EH (cell line): ENCODE results near the gene RAVER1.
"Not testable (repeated sequence)": the region's sequence is repeated elsewhere in the genome, so short reads cannot be mapped to it uniquely, and the experiment has no call there.

Experiments
- DNase-seq: peaks from one replicate; pipeline ENCODE4 v3.0.0-alpha.2; 2015; ENCODE audit warnings: low read depth

The RAVER1 gene

DNA sequence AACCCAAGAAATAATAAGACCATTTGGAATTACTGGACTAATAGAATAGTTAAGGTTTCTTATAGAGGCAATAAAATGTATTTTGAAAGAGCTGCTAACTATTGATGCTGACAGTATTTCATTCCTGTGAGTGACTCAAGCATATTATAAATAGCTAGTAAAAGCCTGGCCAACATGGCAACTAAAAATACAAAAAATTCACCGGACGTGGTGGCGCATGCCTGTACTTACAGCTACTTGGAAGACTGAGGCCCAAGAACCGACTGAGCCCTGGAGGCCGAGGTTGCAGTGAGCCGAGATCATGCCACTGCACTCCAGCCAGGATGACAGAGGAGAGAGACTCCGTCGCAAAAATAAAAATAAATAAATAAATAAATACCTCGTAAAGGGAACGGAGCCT lies 11.5 kb upstream of the RAVER1 start:
- peak; percentile 87 for DNase-seq

DNA sequence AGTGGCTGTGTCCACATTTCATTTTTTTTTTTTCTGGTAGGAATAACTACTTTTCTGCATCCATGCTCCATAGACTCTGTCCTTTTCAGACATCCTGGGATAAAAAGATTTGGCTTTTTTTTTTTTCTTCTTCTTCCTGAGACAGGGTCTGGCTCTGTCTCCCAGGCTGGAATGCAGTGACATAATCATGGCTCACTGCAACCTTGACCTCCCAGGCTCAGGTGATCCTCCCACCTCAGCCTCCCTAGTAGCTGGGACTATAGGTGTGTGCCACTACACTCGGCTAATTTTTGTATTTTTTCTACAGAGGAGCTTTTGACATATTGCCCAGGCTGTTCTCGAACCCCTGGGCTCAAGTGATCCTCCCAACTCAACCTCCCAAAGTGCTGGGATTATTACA lies 10.2 kb upstream of the RAVER1 start:
- DNase-seq = peak; percentile 5

DNA sequence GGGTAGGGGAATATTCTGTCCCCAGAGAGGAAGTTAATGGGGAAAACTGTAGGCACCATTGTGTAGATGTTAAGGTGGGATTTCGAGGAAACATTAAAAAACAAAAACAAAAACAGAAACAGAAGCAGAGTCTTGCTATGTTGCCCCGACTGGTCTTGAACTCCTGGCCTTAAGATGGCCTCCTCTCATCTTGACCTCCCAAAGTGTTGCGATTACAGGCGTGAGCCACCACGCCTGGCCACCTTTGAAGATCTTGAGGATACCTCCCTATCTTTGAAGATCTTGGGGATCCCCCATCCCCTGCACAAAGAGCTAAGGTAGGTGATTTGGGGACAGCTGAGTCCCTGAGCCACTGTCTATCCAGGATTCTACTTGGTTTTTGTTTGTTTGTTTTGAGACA lies 6.6 kb upstream of the RAVER1 start:
- DNase-seq = no peak

DNA sequence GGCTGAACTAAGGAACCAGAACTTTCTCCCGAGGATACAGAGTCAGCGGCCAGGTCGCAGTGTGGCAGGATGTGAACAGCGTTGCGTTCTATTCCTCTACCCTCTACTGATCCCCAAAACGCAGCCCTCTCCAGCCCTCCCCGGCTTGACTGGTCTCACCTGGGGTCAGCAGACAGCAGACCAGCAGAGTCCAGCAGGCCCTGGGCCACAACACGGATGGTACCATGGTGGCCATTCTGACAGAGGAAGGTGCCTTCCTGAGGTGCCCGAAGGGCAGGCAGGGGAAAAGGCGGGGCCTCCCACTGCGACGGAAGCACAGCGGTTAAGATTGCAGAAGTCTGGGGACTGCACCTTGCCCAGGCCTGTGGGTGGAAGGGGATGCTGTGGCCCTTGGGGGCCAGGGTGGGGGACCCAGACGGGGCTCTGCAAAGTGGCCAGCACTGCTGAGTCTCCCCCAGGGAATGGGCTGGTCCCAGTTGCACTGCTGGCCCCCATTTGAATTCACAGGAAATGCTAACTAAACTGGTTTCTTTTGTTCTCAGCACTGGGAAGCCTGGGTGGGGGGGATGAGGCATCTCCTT lies 6.1 kb upstream of the RAVER1 start, which contains the start of gene ICAM3:
TSS of gene ICAM3 (minus strand) at position 245 of the 581 bp plus-strand sequence. CDS start at position 235, 10 bp downstream.
- DNase-seq = no peak

DNA sequence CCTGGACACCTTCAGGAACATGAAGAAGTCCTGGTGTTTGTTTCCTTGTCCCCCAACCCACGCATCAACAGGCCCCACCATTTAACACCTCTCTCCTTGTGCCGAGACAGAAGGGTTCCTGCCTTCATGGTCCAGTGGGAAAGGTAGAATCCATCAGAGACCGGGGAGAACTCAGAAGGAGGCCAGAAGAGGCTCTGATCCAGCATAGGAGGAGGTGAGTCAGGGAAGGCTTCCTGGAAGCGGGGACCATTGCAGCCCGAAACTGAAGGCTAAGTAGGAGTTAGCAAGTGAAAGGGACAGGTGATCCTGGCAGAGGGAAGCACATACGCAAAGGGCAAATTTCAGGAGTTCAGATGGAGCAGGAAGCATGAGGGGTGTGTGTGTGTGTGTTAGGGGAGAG lies 5.6 kb upstream of the RAVER1 start:
- DNase-seq = no peak

DNA sequence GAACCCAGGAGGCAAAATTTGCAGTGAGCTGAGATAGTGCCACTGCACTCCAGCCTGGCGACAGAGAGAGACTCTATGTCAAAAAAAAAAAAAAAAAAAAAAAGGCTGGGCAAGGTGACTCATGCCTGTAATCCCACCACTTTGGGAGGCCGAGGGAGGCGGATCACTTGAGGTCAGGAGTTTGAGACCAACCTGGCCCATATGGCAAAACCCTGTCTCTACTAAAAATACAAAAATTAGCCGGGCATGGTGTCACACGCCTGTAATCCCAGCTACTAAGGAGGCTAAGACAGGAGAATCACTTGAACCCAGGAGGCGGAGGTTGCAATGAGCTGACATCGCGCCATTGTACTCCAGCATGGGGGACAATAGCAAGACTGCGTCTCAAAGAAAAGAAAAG lies 3.4 kb upstream of the RAVER1 start:
- DNase-seq = not testable (repeated sequence)

DNA sequence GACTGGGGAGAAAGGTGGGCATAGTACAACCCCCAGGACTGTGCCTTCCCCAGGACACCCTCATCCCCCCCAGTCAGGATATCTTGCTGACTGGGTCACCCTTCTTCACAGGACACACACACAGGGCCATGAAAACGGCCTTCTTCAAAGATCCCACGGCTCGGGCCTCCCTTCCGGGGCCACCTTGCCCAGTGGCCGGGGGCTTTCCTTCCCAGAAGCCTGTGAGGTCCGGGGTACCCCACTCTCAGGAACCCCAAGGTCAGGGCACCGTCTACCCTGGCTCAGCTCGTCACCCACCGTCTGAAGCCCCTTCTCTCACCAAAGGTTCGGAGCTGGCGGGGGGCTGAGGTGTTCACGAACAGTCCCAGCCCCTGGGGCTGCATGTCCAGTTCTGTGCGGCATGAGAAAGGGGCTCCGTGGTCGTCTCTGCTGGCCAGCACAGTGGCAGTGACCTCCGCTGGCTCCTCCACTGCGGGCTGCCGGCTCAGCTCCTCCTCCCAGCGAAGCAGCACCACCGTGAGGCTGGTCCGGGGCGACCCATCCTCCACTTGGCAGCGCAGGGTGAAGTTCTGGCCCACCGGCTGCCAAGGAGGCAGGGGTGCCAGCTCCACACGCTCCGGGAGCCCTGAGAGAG lies 2.1 kb upstream of the RAVER1 start:
- no peak for DNase-seq

DNA sequence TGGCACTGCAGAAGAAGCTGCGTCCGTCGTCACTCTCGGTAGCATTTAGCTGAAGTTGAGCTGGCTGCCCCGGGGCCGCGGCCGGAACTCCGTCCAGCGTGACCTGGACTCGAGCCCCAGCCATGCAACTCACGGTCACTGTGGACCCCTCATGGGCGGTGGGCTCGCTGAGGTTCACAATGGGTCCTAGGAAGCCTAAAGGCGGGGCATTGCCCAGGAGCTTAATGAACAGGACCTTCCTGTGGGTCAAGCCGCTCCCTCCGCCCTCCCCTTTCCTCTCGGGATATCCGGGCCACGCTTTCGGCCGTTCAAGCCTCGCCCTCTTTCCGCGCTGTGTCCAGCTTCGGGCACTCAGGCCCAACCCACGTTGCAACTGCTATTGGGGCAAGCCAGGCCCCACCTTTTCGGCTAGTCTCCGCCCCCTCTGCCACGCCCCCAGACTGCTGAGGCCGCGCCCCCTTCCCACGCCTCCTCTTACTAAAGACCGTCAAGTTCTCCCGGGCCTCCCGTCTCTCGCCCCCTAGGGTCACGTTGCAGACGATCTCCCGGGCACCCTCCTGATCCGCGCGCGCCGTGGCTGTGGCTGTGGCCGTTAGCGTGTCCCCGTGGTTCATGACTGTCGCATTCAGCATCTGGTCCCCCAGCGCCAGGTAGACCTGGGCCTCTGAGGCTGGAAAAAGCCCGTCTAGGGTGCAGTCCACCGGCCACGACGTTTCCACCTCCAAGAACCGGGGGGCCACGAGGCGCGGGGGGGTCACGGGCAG lies 1.4 kb upstream of the RAVER1 start:
- DNase-seq = peak; percentile 97

DNA sequence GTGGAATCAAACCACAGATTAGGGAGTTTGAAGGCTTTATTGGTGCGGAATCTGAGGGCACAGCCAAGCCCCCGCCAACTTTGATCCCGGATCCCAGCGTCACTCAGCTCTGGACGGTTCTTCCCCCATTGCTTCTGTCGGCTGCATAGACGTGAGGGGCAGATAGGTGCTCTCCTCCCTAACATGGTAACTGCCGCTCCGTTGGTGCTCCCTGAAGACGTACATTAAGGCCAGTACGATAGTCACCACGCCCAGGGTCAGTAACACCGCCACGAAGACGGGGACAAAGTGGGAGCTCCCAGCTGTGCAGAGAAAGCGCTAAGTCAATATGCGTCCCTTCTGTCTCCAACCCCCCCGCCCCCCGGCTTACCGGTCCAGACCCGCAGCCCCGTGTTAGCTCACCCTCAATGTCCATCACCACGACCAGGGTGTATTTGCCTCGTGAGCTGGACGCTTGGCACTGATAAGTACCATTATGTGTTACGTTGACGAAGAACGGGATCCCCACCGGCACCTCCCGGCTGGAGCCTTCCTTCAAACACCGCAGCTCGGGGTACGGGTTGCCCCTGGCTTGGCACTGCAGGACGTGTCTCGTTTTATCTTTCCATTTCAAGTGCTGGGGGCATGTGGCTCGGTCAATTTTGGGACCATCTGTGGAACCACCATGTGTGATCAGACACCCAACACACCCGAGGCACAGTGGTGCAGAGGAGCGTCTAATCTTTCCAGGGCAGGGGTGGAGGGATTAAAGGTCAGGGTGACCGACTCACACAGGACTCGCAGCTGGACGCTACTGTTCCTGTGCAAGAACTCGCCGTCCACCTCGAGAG lies 644 bp upstream of the RAVER1 start:
- DNase-seq = peak; percentile 13

DNA sequence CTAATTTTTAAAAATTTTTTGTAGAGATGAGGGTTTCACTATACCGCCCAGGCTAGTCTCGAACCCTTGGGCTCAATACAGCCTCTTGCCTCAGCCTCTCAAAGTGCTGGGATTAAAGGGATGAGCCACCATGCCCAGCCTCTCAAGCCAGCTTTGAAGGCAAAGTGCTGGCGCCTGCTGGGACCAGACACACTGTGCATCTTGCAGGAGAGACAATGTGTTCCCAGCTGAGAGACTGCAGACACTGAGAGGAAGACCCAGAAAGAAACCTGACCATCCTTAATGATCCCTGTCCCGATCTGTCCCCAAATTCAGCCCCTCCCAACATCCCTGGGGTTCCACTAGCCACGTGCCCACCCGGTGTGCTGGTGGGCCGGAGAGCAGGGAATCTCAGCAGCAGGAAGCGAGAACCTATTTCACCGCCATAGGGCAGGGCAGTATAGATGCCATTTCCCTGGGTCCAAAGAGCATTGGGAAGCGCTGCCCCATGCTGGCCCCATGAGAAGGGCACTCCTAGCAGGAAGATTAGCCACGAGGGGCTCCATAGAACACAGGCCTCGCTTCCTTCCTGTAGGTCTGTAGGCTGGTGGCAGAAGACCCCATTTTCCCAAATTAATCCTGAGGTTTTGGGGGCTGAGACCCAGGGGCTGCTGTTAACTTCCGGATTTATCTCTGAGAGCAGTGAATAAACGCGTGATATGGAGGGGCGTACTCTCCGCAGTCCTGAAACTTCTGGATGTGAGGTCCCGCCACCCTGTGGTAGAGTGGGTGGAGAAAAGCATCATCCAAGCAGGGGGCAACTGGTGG lies 968 bp downstream of the RAVER1 start:
- no peak for DNase-seq

DNA sequence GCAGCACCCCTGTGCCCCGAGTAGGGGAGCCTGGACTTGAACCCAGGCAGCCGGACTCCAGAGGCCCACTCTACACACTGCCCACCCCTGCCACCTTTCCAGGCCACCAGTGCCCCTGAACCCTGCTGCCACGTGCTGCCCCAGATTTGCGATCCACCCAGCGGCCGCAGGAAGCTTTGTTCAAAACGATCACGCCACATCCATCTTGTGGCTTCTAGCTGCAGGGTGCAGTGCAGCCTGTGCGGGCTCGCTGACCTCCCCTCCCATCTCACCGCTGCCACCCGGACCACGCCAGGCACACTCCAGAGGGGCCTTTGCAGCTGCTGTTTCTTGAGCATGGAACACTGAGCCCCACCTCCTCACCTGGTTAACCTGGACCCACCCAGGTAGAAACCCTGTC lies 3.8 kb downstream of the RAVER1 start:
- no peak for DNase-seq

DNA sequence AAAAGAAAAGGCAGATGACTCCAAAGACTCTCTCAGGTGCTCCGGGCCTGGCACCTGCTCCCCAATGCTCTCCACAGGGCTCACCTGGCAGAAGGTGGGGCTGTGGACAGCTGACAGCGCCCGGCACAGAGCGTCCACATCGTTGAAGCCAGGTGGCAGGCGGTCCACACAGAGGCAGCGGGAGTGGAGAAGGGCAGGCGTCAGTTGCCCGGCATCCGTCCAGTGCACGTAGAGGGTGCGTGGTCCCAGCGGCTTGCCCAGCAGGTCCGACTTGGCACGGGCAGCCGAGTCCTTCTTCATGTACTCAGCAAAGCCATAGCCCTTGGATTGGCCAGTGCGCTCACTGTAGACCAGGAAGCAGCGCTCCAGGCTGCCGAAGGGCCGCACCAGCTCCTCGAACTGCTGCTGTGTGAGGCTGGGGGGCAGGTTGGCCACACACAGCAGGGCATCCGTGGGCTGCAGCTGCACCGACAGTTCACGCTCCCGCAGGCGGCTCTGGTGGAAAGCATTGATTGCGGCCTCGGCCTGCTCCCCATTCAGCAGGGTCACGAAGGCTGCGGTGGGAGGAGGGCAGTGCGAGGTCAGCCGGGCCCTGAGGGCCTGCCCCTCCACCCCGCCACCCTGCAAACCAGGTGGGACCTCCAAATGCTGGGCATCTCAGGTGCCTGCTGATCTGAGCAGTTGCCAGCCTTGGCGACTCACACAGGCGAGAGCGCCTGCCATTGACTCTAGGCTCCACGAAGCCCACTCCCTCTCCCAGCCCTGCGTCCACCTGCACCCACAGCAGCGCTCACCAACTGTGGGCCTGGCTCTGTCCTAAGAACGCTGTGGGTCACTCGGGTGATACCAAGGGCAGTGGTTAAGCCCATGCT lies 4.5 kb downstream of the RAVER1 start:
- DNase-seq = no peak

DNA sequence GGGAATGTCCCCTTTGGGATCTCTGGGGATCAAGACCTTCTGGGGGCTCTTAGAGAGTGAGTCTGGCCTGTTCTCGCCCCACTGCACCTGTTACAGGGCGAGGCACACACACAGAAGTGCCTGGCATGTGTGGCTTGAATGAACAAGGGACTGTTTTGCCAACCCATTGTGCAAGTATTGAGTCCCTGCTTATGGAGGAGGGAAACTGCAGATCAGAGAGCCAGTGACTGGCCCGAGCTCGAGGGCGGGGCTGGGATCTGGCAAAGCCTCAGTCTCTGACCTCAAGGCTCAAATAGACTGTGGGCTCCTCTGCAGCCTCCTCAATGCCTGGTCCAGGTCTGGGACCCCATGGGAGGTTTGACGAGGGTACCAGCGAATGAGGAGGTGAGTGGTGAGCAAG lies 5.5 kb downstream of the RAVER1 start:
- DNase-seq = no peak

DNA sequence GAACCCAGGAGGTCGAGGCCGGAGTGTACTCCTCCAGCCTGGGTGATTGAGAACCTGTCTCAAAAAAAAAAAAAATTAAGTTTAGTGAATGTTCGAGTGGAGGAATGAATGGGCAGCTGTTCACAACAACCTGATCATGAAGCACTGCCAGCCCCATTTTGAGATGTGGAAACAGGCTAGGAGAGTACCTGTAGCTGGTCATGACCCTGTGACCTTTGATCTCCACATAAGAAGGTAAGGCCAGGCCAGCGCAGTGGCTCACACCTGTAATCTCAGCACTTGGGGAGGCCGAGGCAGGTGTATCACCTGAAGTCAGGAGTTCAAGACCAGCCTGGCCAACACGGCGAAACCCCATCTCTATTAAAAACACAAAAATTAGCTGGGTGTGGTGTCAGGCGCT lies 7.6 kb downstream of the RAVER1 start:
- no peak for DNase-seq

DNA sequence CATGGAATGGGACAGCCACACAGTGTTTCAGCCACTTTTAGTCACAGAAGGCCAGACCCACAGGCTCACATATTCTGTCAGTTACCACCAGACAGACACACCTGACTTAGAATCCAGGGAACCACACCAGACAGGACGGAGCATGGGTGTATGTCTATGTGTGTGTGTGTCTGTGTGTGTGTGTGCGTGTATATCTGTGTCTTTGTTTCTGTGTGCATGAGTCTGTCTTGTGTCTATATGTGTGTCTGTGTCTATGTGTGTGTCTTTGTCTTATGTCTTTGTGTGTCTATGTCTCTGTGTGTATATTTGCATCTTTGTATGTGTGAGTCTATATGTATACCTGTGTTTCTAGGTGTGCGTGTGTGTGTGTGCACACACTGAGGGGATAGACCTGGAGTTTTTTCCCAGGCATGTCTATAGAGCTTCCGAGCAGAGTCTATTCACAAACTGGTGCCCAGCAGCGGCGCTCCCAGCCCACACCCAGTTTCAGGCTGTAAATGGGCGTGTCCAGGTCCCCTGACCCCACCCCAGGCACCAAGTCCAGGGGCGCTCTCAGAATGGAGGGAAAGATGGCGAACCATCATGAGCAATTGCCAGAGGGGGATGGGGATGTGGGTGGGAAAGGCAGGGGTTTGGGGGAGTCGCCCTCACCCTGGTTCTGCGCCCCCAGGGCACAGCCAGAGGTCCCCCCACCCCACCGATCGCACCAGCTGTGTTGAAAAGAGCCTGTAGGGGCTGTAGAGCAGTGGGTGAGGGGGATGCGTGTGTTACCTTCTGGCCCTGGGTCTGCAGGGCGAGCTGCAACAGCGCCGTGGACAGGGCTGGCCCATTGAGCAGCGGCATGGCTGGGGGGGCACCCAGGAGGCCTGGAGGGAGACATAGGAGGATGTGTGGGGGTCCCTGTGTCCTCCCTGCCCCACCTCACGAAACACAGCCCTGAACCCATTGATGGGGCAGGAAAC lies 11.2 kb downstream of the RAVER1 start:
- DNase-seq = no peak

DNA sequence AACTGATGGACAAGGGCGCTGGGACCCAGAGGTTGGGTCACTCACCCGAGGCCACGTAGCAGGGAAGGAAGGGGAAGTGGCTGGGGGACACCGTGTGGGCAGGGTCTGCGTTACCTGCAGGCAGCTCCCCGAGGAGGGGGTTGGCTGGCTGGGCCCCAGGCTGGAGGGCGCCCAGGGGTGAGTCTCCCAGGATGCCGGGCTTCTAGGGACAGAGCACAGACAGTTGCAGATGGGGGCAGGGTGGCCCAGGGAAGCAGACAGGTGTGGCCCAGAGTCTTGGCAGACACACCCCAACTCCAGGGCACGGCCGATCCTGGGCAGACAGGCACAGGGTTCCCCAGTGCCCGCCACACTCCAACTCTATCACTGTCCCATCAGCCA lies 11.9 kb downstream of the RAVER1 start:
- no peak for DNase-seq

DNA sequence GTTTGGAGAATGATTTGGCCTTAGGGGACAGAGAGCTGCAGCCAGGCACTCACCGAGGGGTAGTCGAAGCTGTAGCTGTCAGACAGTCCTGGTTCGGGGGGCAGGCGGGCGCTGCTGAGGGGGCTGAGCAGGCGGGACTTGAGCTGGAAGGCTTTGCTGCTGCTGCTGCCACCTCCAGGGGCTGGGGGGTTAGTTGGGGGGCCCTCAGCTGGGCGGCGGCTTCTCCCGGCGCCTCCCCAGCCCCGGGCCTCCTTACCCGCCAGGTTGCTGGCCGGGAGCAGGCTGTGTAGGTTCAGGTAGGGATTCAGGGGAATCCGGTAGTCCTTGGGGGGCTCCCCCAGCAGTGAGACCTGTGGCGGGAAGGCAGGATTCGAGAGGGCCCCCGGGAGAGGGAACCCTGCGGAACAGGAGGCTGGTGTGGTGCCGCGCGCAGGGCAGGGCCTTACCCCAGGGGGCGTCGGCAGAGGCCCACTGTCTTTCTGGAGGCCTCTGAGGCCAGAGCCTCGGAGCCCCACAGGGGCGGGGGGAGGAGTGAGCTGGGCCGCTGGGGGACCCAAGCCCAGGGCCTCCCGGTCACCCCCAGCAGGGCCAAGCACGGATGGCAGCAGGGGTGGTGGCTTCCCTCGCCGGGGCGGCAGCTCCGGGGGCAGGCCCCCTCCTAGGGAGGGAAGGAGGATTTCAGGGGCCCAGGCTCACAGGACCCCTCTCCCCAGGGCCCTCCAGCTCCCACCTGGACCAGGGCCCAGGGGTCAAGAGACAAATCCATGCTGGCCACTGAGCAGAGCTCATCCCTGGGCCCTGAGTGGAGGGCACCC lies 12.5 kb downstream of the RAVER1 start:
- no peak for DNase-seq

DNA sequence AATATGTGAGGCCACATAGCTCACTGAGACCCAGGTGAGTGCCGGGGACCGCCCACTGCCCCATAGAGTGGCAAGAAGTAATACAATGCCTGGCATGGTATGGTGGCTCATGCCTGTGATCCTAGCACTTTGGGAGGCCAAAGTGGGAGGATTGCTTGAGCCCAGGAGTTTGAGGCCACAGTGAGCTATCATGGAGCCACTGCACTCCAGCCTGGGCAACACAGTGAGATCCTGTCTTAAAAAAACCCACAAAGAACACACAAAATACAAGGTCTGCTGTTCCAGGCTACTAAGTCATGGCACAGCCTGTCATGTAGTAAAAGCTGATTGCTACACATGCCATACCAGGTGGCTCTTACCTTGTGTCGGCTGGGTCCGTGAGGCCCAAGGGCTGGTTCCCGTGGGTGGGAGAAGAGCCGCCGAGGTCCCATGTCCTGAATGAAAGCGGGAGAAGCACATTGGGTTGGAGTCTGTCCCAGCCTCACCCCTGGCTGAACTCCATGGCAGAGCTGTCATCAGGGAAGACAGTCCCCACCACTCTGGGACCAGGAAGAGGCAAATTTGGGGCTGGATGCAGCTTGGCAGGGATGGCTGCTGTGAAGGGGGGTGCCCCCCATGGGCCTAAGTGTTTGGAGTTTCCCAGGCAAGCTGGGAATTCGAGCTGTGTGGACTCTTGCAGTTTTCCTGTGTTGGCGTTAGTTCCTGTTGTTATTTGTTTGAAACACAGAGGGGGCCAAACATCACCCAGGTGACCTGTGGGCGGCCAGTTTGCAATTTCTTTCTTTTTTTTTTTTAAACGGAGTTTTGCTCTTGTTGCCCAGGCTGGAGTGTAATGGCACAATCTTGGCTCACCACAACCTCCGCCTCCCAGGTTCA lies 14.3 kb downstream of the RAVER1 start:
- no peak for DNase-seq
